Hepatic stellate cell (primary cell): ENCODE data around the gene CREB3L1.

Experiments used
- DNase-seq: peaks from one replicate; pipeline ENCODE4 v3.0.0; 2011; ENCODE audit warnings: low spot score

CREB3L1 gene

GRCh38 chr11:46345131-46345597, 67.7 kb downstream of the CREB3L1 start:
- no peak for DNase-seq

- DNase-seq: no peak
These were observed 68.5 kb downstream of the CREB3L1 start for GRCh38 chr11:46345881-46346484.

GRCh38 chr11:46346886-46347636, 69.6 kb downstream of the CREB3L1 start, which contains the start of gene DGKZ:
TSS of gene DGKZ (plus strand) at chr11:46347463. CDS start at chr11:46347660, 197 bp downstream.
- DNase-seq: peak; percentile 88

DNA sequence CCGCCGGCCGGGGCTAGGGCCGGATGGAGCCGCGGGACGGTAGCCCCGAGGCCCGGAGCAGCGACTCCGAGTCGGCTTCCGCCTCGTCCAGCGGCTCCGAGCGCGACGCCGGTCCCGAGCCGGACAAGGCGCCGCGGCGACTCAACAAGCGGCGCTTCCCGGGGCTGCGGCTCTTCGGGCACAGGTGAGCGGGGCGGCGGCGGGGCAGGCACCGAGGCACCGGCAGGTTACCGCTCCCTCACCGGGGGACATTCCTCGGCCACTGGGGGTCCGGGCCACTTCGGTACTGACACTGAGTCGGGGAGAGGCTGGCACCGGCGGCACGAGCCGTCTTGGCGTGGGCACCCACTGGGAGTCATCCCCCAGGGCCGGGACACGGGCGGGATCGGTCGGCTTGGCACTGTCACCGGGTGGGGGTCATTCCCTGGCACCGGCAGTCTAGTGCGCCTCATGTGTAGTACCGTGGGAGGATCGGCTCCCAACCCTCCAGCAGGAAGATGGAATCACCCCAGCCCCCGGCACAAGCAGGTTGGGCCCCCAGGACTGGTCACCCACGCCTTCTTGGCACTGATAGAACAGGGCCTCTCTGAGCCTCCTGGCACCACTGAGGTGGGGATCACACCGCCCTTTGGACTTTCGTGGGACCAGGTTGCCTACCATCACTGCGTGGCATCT, 70.3 kb downstream of the CREB3L1 start:
- peak; percentile 51 for DNase-seq

DNA sequence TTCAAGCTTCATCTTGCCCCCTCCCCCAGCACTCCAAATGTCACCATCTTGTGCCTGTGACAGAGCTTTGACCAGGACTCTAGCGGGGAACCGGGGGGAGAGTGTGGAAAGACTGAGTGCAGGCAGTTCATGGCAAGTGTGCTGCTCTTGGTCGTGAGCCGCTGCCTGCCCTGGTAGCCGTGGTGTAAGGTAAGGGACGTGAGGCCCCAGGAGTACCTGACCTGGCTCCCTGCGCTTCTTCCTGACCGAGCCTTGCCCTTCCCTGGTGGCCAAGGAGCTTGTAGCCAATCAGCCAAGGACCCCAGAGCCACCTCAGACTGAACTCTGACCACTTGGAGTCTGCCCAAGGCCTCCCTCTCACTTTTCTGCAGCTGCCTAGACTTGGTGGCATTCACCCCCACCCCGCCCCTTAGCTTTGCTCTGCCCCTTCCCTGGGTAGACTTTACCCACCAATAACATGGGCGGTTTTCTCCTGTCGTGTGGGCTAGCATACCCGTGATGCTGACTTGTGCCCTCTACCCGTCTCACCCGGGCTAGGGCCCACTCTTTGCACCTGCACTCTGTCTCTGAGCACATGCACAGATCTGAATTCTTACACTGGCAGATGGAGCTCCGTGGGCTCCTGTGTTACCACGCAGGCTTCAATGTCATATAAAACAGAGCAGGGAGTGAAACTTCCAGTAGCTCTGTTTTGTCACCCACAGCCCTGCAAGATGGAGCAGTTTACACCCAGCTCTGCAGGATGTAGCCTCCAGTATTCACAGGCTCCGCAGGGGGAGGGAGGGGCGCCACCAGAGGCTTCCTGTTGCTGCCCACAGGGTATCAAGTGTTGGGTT, 71.3 kb downstream of the CREB3L1 start:
- no peak for DNase-seq

GRCh38 chr11:46350695-46351094, 73.2 kb downstream of the CREB3L1 start:
- no peak for DNase-seq

DNA sequence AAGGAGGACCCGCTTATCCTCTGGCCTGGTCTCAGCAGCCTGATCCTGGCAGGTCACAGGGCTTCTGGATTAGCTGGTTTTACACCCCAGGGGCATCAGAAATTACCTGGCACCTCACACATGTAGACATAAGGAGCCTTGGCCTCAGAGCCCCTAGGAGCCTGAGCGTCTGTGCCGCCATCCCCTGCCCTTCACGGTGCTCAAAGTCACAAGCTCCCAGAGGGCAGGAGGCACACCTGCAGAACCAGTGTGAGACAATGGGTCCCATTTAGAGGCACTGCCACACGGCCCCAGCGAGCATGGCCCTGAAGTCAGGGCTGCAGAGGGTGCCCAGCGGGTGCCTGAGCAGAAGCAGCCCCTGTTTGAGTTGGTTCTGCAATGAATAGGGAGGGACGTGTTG, 73.7 kb downstream of the CREB3L1 start:
- DNase-seq: no peak

GRCh38 chr11:46351606-46352005, 74.1 kb downstream of the CREB3L1 start:
- no peak for DNase-seq

DNA sequence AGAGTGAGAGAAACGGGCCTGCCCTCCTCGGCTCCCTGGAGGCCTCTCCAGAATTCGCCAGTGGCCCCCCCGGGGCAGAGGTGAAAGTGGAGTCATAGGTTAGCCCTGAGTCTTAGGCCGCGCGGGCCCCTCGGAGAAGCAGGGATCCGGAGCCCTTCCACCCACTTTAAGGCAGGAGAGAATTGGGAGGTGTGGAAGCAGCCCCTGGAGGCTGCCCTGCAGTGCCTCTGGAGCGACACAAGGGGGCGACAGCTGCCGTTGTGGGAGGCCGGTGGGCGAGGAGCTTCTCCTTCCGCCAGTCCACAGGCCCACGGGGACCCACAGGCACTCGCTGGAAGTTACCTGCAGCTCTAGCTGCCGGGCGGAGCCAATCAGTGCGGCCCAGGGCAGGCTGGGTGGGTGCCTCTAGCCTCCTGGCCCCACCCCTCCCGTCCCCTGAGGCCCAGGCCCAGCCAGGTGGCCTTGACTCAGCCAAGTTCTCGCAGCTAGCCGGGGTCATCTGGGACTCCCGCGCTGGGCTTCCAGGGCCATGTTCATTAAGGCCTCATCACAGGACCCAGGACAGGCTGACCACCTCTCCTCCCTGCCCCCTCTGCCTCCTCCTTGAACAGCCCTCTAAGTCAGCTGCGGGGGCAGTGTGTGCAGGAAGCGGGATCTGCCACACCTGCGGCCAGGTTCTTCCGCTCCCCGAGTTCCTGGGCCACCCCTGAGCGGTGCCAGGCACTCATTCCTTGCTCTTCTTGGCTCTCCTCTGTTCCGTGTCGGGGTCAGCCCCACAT, 74.8 kb downstream of the CREB3L1 start:
- peak; percentile 75 for DNase-seq

GRCh38 chr11:46353698-46354097, 76.2 kb downstream of the CREB3L1 start:
- DNase-seq: no peak

DNA sequence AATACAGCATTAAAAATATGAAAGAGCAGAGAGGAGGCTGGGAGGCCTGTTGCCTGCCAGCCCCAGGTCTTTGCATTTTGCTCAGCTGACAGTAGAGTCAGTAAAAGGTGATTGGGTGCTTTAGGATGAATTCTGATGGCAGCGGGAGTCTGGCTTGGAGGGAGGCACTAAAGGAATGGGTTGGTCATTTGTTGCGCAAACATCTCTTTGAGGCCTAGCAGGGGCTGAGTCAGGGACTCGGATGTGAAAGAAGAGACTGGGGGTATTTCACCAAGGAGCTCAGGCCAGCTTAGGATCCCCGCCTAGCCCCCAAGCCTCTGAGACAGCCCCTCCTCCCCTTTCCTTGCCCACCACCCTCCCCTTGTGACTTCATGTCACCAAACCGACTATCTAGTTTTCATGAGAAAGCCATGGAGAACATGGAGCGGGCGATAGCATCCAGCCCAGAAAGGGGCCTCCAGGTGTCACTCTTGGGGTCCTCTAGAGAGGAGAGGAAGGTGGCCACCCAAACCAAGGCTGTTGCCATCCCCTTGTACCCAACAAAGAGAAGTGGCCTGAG, 79.5 kb downstream of the CREB3L1 start:
- DNase-seq: no peak

DNA sequence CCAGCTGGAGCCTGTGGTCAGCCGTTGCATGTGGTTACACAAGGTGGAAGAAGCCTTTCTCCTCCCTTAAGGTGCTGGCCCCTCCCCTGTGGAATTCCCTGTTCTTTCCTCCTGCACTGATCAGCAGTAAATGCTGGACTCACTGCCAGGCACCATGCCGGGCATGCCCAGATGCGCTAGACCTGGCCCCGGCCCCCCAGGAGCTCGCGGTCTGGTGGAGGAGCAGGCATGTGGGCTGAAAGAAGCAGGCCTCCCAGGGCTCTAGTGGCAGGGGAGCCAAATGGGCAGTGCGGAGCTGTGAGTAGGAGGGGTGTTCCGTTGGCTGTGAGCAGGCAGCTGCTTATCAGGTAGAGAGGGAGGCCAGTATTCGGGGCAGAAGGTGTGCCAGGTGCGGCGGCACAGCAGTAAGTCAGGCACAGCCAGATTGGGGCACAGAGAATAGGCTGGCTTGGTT, 80.0 kb downstream of the CREB3L1 start:
- DNase-seq: no peak

DNA sequence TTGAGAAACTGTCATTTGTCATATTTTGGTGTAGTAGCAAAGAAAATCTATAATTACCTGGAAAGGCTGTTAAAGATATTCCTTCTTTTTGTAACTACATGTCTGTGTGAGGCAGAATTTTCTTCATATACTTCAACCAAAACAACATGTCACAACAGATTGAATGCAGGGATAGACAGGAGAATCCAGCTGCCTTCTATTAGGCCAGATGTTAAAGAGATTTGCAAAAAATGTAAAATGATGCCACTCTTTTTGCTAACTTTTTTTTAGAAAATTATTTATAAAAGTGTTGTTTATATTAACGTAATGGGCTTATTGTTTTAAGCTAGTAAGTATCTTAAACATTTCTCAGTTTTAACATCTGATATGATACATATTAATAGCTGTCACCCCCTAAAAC, 82.5 kb downstream of the CREB3L1 start:
- no peak for DNase-seq

GRCh38 chr11:46360878-46361277, 83.4 kb downstream of the CREB3L1 start:
- peak; percentile 45 for DNase-seq

- DNase-seq: peak; percentile 95
These were observed 84.1 kb downstream of the CREB3L1 start for GRCh38 chr11:46361283-46362155.

DNA sequence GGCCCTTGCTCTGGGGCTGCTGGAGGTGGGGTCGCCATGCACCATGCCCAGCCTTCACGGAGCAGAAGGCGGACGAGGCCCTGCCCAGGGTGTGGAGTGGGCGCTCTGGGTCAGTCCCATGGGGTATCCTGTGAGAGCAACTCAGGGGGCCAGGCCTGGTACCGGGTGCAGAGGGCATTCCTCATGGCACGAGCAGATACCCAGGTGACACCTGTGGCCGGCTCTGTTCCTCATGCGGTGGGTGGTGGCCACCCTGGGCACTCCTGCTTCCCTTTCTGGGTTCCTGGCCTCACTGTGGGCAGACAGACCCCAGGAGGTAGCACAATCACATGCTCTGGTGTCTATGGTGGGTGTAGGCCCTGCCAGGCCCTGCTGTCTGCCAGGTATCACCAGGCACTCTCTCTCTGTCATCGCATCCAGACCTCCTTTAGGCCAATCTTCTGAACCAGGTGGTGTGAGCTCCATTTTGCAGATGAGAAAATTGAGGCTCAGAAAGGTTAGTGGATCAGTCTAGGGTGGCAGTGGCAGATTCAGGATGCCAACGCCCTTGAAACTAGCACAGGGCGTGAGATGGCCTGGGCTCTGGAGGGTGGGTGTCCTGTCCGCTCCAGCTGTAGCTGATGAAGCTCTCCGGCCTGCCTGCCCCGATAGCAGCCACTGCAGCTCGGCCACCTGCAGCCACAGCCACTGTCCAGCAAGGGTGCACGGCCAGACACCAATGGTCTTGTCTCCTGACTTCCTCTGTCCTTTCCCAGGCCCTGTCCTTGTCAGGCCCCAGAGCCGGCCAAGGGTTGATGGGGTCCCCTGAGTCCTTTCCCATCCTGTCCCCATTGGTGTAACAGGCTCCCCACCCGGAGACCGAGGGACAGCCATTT, 84.9 kb downstream of the CREB3L1 start:
- DNase-seq: no peak

GRCh38 chr11:46363031-46363407, 85.6 kb downstream of the CREB3L1 start:
- DNase-seq: peak; percentile 95

- DNase-seq: peak; percentile 82
These were observed 86.1 kb downstream of the CREB3L1 start for GRCh38 chr11:46363455-46364005.

DNA sequence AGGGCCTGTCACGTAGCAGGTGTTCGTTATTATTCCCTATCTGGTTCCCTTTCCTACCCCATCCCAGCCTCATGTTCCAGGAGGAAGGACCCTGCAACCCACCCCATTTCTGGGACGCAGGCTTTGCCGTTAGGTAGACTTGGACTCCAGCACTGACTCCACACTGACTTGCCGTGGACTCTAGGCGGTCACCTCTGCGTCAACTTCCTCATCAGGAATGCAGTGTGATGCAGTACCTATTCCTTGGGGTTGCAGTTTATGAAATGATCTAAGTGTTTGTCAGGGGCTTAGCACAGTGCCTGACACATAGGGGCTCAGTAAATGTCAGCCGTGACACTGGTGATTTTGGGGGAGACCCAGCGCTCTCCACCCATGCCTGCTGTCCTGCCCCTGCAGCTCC, 86.6 kb downstream of the CREB3L1 start:
- no peak for DNase-seq
